ENCODE data around the gene OTOS. TPM values are rescaled to one million over a fixed set of nuclear protein-coding genes. Genes with fewer than 3 reads are reported as not detected.

Gene OTOS
- total RNA-seq, 2 donors from 2014 or later, result not detected

- DNase-seq (no peak), ATAC-seq (no peak)
- H3K4me1 ChIP-seq, result no peaks in the 10 kb centered on the region
- intact Hi-C loops (cut with DNase I), result no loop called here
- H3K27ac ChIP-seq, result no peak overlapping the region
- 30 to 58% methylated on average over 8 to 15 of the region's 15 CpGs for WGBS, 2 donors
- H3K36me3 ChIP-seq (replicated peaks in 1 of 2; ENCODE audit: insufficient read depth in 1 of 2, low read depth in 2 of 2), result no peaks in the 10 kb centered on the region
- no peaks in the 10 kb centered on the region for H3K27me3 ChIP-seq
- no peaks in the 10 kb centered on the region for H3K9me3 ChIP-seq
- no peak overlapping the region for H3K4me3 ChIP-seq
- TF ChIP-seq POLR2A (IDR thresholded peaks at IDR 0.05), result no peak
- no peak for TF ChIP-seq CTCF (IDR thresholded peaks at IDR 0.05)
Measured at GRCh38 chr2:240151477-240152031, 11.1 kb upstream of the OTOS start.

DNA sequence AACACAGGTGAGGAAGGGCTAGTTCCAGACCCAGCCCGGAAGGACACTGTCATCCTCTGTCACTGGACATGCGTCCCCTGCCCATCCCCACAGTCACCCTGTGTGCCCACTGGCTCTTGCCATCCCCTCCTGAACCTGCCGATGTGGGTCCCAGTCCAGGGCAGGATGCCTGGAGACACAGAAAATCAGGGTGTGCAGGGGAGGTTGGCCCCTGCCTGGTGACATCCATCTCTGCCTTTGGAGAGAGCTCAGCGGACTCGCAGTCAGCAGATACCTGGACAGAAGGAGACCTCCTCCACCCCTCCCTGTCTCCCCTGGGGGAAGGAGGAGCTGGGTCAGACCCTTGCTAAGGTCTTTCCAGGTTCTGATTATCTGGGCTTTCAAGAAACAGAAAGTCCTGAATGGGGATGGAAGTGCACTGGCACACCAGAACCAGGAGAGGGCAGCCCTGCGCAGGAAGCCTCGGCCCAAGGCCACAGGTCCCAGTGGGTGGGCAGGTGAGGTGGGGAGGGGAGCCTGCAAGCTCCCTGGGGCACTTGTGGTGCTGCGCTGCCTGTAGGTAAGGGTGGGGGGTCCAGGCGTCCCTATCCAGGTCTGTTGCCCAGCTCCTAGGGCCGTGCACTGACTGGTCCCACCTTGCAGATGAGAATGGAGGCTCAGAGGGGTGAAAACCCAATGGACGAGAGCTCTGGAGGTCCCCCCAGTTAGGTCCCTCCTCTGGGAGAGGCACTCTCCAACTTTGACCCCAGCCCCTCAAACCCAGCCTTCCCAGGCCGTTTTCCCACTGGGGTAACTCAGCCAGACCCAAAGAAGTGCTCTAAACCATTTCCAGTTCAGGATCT, 9.7 kb upstream of the OTOS start:
- ATAC-seq (peak; percentile 58), DNase-seq (peak in 3 of 4 donors; percentile 16 to 47 (median 42))
- H3K4me1 ChIP-seq, result no peaks in the 10 kb centered on the region
- no peak for TF ChIP-seq POLR2A (IDR thresholded peaks at IDR 0.05)
- TF ChIP-seq CTCF (IDR thresholded peaks at IDR 0.05), result peak; percentile 43 to 64 (median 56)
- no peaks in the 10 kb centered on the region for H3K27me3 ChIP-seq
- no peak overlapping the region for H3K4me3 ChIP-seq
- intact Hi-C loops (cut with DNase I), result loop anchor here (10.0 kb wide), 1 partner anchor 295 kb away; no protein-coding TSS in a partner anchor
- no peaks in the 10 kb centered on the region for H3K36me3 ChIP-seq (replicated peaks in 1 of 2; ENCODE audit: insufficient read depth in 1 of 2, low read depth in 2 of 2)
- 21 to 22% methylated on average over 12 of the region's 12 CpGs for WGBS, 2 donors
- H3K9me3 ChIP-seq, result no peaks in the 10 kb centered on the region
- no peak overlapping the region for H3K27ac ChIP-seq

- ATAC-seq (no peak), DNase-seq (no peak)
- WGBS, 2 donors, result 58 to 63% methylated on average over 20 of the region's 20 CpGs
- Histone ChIP-seq H3K27ac (no peak overlapping the region), H3K4me1 (peaks cover 7% of the 10 kb centered on the region), H3K36me3 (replicated peaks in 1 of 2; ENCODE audit: insufficient read depth in 1 of 2, low read depth in 2 of 2) (no peaks in the 10 kb centered on the region), H3K27me3 (no peaks in the 10 kb centered on the region), H3K9me3 (no peaks in the 10 kb centered on the region), H3K4me3 (no peak overlapping the region)
- TF ChIP-seq CTCF (IDR thresholded peaks at IDR 0.05), result no peak
- no peak for TF ChIP-seq POLR2A (IDR thresholded peaks at IDR 0.05)
- intact Hi-C loops (cut with DNase I), result loop anchor here (10.0 kb wide), 1 partner anchor 297 kb away; no protein-coding TSS in a partner anchor
Measured at GRCh38 chr2:240147911-240148587, 7.6 kb upstream of the OTOS start.

GRCh38 chr2:240147382-240147781, 6.9 kb upstream of the OTOS start:
- Histone ChIP-seq H3K4me1 (peaks cover 7% of the 10 kb centered on the region), H3K27ac (no peak overlapping the region), H3K9me3 (no peaks in the 10 kb centered on the region), H3K36me3 (replicated peaks in 1 of 2; ENCODE audit: insufficient read depth in 1 of 2, low read depth in 2 of 2) (no peaks in the 10 kb centered on the region), H3K4me3 (no peak overlapping the region), H3K27me3 (no peaks in the 10 kb centered on the region)
- ATAC-seq, result no peak
- DNase-seq, result no peak
- intact Hi-C loops (cut with DNase I), result loop anchor here (10.0 kb wide), 1 partner anchor 297 kb away; no protein-coding TSS in a partner anchor
- TF ChIP-seq CTCF (IDR thresholded peaks at IDR 0.05), result no peak
- 55 to 61% methylated on average over 5 of the region's 5 CpGs for WGBS, 2 donors
